ENCODE data around the gene GGT6. TPM values are rescaled to one million over a fixed set of nuclear protein-coding genes. Genes with fewer than 3 reads are reported as not detected.

Gene GGT6
- total RNA-seq, 1 experiment from 2014 or later, result not detected

DNA sequence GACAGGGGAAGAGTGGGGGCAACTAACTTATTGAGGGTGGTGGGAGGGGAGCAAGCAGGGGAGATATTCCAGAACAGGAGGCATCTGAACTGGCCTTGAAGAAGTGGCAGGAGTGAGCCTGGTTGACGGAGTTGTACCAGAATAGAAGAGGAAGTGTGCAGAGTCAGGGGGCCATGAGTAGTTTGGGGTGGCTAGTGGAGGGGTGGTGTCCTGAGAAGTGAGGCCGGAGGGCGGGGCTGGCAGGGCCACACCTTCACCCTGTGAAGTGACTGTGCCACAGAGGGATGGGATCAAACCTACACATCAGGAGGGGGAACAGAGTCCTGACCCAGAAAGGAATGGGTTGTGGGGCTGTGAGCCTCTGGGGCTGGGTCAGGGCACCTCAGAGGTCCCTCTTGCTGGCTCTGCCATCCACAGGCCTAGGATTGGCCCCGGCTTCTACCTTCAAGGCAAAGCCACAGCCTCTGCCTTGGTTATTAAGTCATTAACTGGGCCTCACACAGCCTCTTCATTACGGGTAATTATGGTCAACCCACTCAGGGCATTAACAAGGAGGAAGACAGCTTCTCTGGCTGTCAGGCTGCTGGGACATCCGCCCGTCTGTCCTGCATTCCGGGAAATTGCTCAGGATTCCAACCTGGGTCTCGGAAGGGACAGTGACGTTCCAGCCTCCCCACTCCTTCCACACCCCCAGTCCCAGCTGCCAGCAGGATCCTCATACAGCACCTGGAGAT is 49.0 kb downstream of the GGT6 start:
- Histone ChIP-seq H4K20me1 (ENCODE audit: low read length) (no peaks in the 10 kb centered on the region), H3K36me3 (ENCODE audit: low read depth, low read length) (no peaks in the 10 kb centered on the region), H3F3A (ENCODE audit: low read length, unreplicated experiment) (no peaks in the 10 kb centered on the region), H3K4me1 (ENCODE audit: insufficient read depth, low read length) (peaks cover 15% of the 10 kb centered on the region), H3K9me2 (replicated peaks; ENCODE audit: low read length) (no peaks in the 10 kb centered on the region), H3K79me2 (ENCODE audit: low read length) (no peaks in the 10 kb centered on the region), H3K27me3 (ENCODE audit: low read length) (no peaks in the 10 kb centered on the region), H3K9ac (ENCODE audit: low read length) (no peak overlapping the region), H2AFZ (ENCODE audit: low read length) (no peak overlapping the region), H3K27ac (ENCODE audit: low read length) (no peak overlapping the region), H3K9me3 (ENCODE audit: low read length) (no peaks in the 10 kb centered on the region), H3K4me2 (ENCODE audit: low read length) (no peak overlapping the region), H3K4me3 (ENCODE audit: low read length) (no peak overlapping the region)
- no peak for ATAC-seq
- intact Hi-C loops (cut with micrococcal nuclease), result no loop called here
- TF ChIP-seq EZH2 (IDR thresholded peaks at IDR 0.05; ENCODE audit: low read length, unreplicated experiment), result no peak
- TF ChIP-seq, protein P1, sequence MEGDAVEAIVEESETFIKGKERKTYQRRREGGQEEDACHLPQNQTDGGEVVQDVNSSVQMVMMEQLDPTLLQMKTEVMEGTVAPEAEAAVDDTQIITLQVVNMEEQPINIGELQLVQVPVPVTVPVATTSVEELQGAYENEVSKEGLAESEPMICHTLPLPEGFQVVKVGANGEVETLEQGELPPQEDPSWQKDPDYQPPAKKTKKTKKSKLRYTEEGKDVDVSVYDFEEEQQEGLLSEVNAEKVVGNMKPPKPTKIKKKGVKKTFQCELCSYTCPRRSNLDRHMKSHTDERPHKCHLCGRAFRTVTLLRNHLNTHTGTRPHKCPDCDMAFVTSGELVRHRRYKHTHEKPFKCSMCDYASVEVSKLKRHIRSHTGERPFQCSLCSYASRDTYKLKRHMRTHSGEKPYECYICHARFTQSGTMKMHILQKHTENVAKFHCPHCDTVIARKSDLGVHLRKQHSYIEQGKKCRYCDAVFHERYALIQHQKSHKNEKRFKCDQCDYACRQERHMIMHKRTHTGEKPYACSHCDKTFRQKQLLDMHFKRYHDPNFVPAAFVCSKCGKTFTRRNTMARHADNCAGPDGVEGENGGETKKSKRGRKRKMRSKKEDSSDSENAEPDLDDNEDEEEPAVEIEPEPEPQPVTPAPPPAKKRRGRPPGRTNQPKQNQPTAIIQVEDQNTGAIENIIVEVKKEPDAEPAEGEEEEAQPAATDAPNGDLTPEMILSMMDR (conservative IDR thresholded peaks at IDR 0.05; ENCODE audit: low read depth, low read length), result no peak
- no peak for TF ChIP-seq EZH2phosphoT487 (IDR thresholded peaks at IDR 0.05; ENCODE audit: borderline replicate concordance, low read length)
- ChIA-PET POLR2A (ENCODE audit: unreplicated experiment) (no interaction called here), CTCF (no interaction called here)
- DNase-seq, result no peak
- BruUV-seq (replicated peaks), result no TSS peak

DNA sequence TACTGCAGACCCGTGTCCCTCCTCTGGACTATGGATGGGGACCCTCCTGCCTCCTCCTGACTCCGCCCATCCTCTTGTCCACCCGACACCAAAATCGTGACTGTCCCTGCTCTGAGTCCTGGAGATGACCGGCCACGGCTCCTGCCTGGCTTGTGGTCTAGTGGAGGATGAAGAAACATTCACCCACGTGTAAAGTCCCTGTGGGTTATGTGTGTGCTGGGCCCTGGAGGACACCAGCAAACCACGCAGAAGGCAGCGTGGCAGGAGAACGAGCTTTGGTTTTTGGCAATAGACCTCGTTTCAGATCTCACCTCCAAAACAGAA is 49.8 kb downstream of the GGT6 start:
- no TSS peak for BruUV-seq (replicated peaks)
- POLR2A ChIA-PET (ENCODE audit: unreplicated experiment), result no interaction called here
- Histone ChIP-seq H3K36me3 (ENCODE audit: low read depth, low read length) (no peaks in the 10 kb centered on the region), H2AFZ (ENCODE audit: low read length) (no peak overlapping the region), H3K4me2 (ENCODE audit: low read length) (no peak overlapping the region), H3K9ac (ENCODE audit: low read length) (no peak overlapping the region), H3K4me1 (ENCODE audit: insufficient read depth, low read length) (peaks cover 18% of the 10 kb centered on the region), H4K20me1 (ENCODE audit: low read length) (no peaks in the 10 kb centered on the region), H3K27ac (ENCODE audit: low read length) (no peak overlapping the region), H3K79me2 (ENCODE audit: low read length) (no peaks in the 10 kb centered on the region), H3K4me3 (ENCODE audit: low read length) (no peak overlapping the region), H3K9me3 (ENCODE audit: low read length) (no peaks in the 10 kb centered on the region), H3K27me3 (ENCODE audit: low read length) (no peaks in the 10 kb centered on the region), H3K9me2 (replicated peaks; ENCODE audit: low read length) (no peaks in the 10 kb centered on the region), H3F3A (ENCODE audit: low read length, unreplicated experiment) (no peaks in the 10 kb centered on the region)
- intact Hi-C loops (cut with micrococcal nuclease), result no loop called here
- CTCF ChIA-PET, result no interaction called here
- DNase-seq, result no peak
- no peak for ATAC-seq
- TF ChIP-seq, protein P1 (conservative IDR thresholded peaks at IDR 0.05; ENCODE audit: low read depth, low read length), result no peak
- no peak for TF ChIP-seq EZH2 (IDR thresholded peaks at IDR 0.05; ENCODE audit: low read length, unreplicated experiment)
- TF ChIP-seq EZH2phosphoT487 (IDR thresholded peaks at IDR 0.05; ENCODE audit: borderline replicate concordance, low read length), result no peak

DNA sequence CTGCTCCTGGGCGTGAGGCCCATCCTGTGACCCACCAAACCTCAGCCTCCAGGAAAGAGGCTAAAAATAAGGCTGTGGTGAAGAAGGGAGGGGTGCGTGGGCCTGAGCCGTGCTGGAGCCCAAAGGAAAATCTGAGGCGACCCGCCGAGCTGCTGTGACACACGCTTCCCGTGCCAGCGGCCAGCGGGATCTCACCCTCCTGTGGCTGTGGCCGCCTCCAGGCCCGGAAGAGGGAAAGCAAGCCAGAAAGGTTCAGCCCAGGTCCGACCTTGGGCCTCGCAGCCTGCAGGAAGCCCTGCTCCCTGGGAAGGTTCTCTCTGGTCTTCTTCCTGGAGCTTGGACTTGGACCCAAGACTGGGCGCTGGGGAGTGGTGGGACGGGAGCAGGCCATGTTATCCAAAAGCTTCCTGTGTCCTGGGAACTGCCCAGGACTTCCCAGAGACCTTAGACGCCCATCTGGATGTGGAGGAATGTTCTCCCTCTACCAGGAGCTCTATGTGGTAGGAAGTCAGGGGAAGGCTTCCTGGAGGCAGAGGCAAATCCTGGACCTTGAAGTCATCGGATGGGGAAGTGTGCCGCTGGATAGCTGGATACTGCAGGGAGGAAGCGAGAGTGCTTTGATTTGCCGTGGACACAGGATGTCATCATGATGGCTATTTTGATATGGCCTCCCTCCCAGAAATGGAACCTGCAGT is 50.3 kb downstream of the GGT6 start:
- CTCF ChIA-PET, result no interaction called here
- no peak for ATAC-seq

More for the DNA sequence above, 50.3 kb downstream of the GGT6 start:
- no peaks in the 10 kb centered on the region for H3K27me3 ChIP-seq (ENCODE audit: low read length)
- no peak overlapping the region for H2AFZ ChIP-seq (ENCODE audit: low read length)
- TF ChIP-seq, protein P1 (conservative IDR thresholded peaks at IDR 0.05; ENCODE audit: low read depth, low read length), result no peak
- TF ChIP-seq EZH2 (IDR thresholded peaks at IDR 0.05; ENCODE audit: low read length, unreplicated experiment) (no peak), EZH2phosphoT487 (IDR thresholded peaks at IDR 0.05; ENCODE audit: borderline replicate concordance, low read length) (no peak)
- H3K4me1 ChIP-seq (ENCODE audit: insufficient read depth, low read length), result peaks cover 22% of the 10 kb centered on the region
- DNase-seq, result no peak
- BruUV-seq (replicated peaks), result no TSS peak
- POLR2A ChIA-PET (ENCODE audit: unreplicated experiment), result no interaction called here
- no peaks in the 10 kb centered on the region for H3K36me3 ChIP-seq (ENCODE audit: low read depth, low read length)
- H3K9ac ChIP-seq (ENCODE audit: low read length), result no peak overlapping the region
- H3K4me3 ChIP-seq (ENCODE audit: low read length), result no peak overlapping the region
- H4K20me1 ChIP-seq (ENCODE audit: low read length), result no peaks in the 10 kb centered on the region
- no peaks in the 10 kb centered on the region for H3F3A ChIP-seq (ENCODE audit: low read length, unreplicated experiment)
- no peaks in the 10 kb centered on the region for H3K79me2 ChIP-seq (ENCODE audit: low read length)
- intact Hi-C loops (cut with micrococcal nuclease), result no loop called here
- no peak overlapping the region for H3K4me2 ChIP-seq (ENCODE audit: low read length)
- no peak overlapping the region for H3K27ac ChIP-seq (ENCODE audit: low read length)
- no peaks in the 10 kb centered on the region for H3K9me2 ChIP-seq (replicated peaks; ENCODE audit: low read length)
- H3K9me3 ChIP-seq (ENCODE audit: low read length), result no peaks in the 10 kb centered on the region

All from PC-3 (cell line).